ENCODE measurements around the gene ZNF536.

The ZNF536 gene

GRCh38 chr19:30570194-30570593 lies 198.0 kb downstream of the ZNF536 start:
- no peak for DNase-seq

GRCh38 chr19:30577551-30578105 lies 205.4 kb downstream of the ZNF536 start:
- no peak for DNase-seq

- DNase-seq, result no peak
These were observed 207.2 kb downstream of the ZNF536 start for GRCh38 chr19:30579419-30579818.

GRCh38 chr19:30580673-30581072 lies 208.5 kb downstream of the ZNF536 start:
- no peak for DNase-seq

- no peak for DNase-seq
These were observed 211.9 kb downstream of the ZNF536 start for GRCh38 chr19:30584090-30584489.

GRCh38 chr19:30587869-30588268 lies 215.7 kb downstream of the ZNF536 start:
- no peak for DNase-seq

GRCh38 chr19:30590596-30591229 lies 218.5 kb downstream of the ZNF536 start:
- no peak for DNase-seq

- DNase-seq, result no peak
These were observed 221.2 kb downstream of the ZNF536 start for GRCh38 chr19:30593356-30593755.

- DNase-seq, result no peak
These were observed 222.0 kb downstream of the ZNF536 start for GRCh38 chr19:30593975-30594745.

- no peak for DNase-seq
These were observed 224.1 kb downstream of the ZNF536 start for GRCh38 chr19:30596268-30596667.

GRCh38 chr19:30596813-30597399 lies 224.7 kb downstream of the ZNF536 start:
- no peak for DNase-seq

GRCh38 chr19:30598688-30599087 lies 226.5 kb downstream of the ZNF536 start:
- DNase-seq, result no peak

GRCh38 chr19:30602661-30603350 lies 230.6 kb downstream of the ZNF536 start:
- no peak for DNase-seq

- no peak for DNase-seq
These were observed 232.5 kb downstream of the ZNF536 start for GRCh38 chr19:30604657-30605056.

- no peak for DNase-seq
These were observed 233.1 kb downstream of the ZNF536 start for GRCh38 chr19:30605333-30605732.

GRCh38 chr19:30606114-30607050 lies 234.2 kb downstream of the ZNF536 start:
- no peak for DNase-seq
